GM19452 (cell line): ENCODE results near the gene MRPS6.

Experiments
- ATAC-seq: cut with Tn5 transposase; IDR thresholded peaks from one replicate; pipeline ENCODE4 v1.9.1; 2021; ENCODE audit not compliant: unreplicated experiment

MRPS6 gene

GRCh38 chr21:34097442-34097841, 24.1 kb downstream of the MRPS6 start:
- no peak for ATAC-seq

GRCh38 chr21:34100337-34100736, 27.0 kb downstream of the MRPS6 start:
- no peak for ATAC-seq

GRCh38 chr21:34100790-34101189, 27.4 kb downstream of the MRPS6 start:
- ATAC-seq, result no peak

GRCh38 chr21:34105947-34106541, 32.7 kb downstream of the MRPS6 start:
- no peak for ATAC-seq

- ATAC-seq, result no peak
Observed at GRCh38 chr21:34107606-34108005, 34.2 kb downstream of the MRPS6 start.

- no peak for ATAC-seq
Observed at GRCh38 chr21:34109075-34109474, 35.7 kb downstream of the MRPS6 start.

- no peak for ATAC-seq
Observed at GRCh38 chr21:34110594-34111202, 37.3 kb downstream of the MRPS6 start.

GRCh38 chr21:34112316-34113033, 39.1 kb downstream of the MRPS6 start:
- no peak for ATAC-seq

- ATAC-seq, result no peak
Observed at GRCh38 chr21:34113842-34114241, 40.5 kb downstream of the MRPS6 start.

GRCh38 chr21:34115160-34115559, 41.8 kb downstream of the MRPS6 start:
- ATAC-seq, result no peak

- ATAC-seq, result no peak
Observed at GRCh38 chr21:34116569-34116968, 43.2 kb downstream of the MRPS6 start.

- ATAC-seq, result no peak
Observed at GRCh38 chr21:34120867-34121266, 47.5 kb downstream of the MRPS6 start.

- ATAC-seq, result no peak
Observed at GRCh38 chr21:34122047-34122446, 48.7 kb downstream of the MRPS6 start.

GRCh38 chr21:34123609-34124008, 50.2 kb downstream of the MRPS6 start:
- no peak for ATAC-seq

GRCh38 chr21:34126269-34126668, 52.9 kb downstream of the MRPS6 start:
- ATAC-seq, result no peak

GRCh38 chr21:34126691-34127090, 53.3 kb downstream of the MRPS6 start:
- no peak for ATAC-seq

- no peak for ATAC-seq
Observed at GRCh38 chr21:34128124-34128523, 54.7 kb downstream of the MRPS6 start.

- no peak for ATAC-seq
Observed at GRCh38 chr21:34128674-34129038, 55.3 kb downstream of the MRPS6 start.

GRCh38 chr21:34129039-34129891, 55.9 kb downstream of the MRPS6 start:
- no peak for ATAC-seq

GRCh38 chr21:34129901-34130715, 56.7 kb downstream of the MRPS6 start:
- ATAC-seq, result no peak

GRCh38 chr21:34130716-34130985, 57.3 kb downstream of the MRPS6 start:
- no peak for ATAC-seq
